Measurements from ENCODE around the gene MOB2.
"Not testable (repeated sequence)": the region's sequence is repeated elsewhere in the genome, so short reads cannot be mapped to it uniquely, and the experiment has no call there.

MOB2 gene

DNA sequence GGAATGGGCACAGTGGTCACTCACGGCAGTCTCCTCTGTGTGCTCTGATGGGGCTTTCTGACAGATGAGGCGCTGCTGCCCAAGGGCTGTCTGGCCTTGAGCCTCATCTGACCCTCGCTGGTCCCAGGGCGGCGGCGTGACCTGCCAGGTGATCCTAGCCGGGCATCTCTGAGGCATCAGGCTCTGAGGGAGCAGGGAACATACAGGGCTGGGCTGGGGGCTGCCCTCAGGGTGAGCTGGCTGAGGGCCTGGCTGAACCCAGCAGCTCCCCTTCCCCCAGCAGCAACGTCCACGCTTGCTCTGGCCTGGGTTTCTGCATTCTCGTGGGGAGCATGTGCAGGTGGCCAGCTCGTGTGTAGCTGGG lies 47.6 kb downstream of the MOB2 start:
- no peaks in the 10 kb centered on the region for H3K36me3 ChIP-seq (ENCODE audit: control insufficient read depth, low read depth, low read length)
- H3K27me3 ChIP-seq (ENCODE audit: control insufficient read depth, insufficient read depth, low read length) = no peaks in the 10 kb centered on the region
- no peak overlapping the region for H3K4me3 ChIP-seq (ENCODE audit: low read length)
- no peaks in the 10 kb centered on the region for H3K4me1 ChIP-seq (ENCODE audit: control insufficient read depth, low read depth, low read length)
- H3K9me3 ChIP-seq (ENCODE audit: control insufficient read depth, low read depth, low read length) = no peaks in the 10 kb centered on the region
- no peak overlapping the region for H3K9ac ChIP-seq (ENCODE audit: low read length)
- no peak overlapping the region for H3K27ac ChIP-seq (ENCODE audit: low read length)

DNA sequence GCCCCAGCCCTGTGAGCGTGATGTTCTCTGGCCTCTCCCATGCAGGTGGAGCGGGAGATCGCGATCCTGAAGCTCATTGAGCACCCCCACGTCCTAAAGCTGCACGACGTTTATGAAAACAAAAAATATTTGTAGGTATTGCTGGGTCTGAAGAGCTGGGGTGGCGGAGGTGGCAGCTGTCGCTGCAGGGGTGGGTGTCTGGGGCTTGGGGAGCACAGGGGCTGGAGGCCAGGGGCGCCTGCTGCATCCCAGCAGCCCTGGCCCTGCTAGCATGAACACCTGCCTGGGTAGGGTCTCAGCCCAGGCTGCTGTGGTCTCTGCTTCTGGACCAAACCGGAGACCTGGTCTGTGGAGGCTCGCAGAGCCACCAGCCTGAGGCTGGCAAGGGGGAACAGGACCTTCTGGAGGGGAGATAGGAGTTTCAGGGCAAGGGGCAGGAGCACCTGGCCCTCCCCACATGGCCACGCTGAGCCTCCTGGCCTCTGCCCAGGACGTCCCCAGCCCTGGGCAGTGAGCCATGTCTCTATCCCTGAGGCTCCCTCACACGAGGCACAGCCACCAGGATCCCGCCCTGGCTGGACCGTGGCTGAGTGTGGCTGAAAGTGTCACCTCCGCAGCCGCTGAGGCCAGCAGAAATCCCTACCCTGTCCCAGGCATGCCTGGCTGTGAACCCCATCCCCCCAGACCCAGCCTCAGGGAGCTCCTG lies 48.2 kb downstream of the MOB2 start:
- Histone ChIP-seq H3K27me3 (ENCODE audit: control insufficient read depth, insufficient read depth, low read length) (no peaks in the 10 kb centered on the region), H3K36me3 (ENCODE audit: control insufficient read depth, low read depth, low read length) (no peaks in the 10 kb centered on the region), H3K4me3 (ENCODE audit: low read length) (no peak overlapping the region), H3K9ac (ENCODE audit: low read length) (no peak overlapping the region), H3K9me3 (ENCODE audit: control insufficient read depth, low read depth, low read length) (no peaks in the 10 kb centered on the region), H3K27ac (ENCODE audit: low read length) (no peak overlapping the region), H3K4me1 (ENCODE audit: control insufficient read depth, low read depth, low read length) (no peaks in the 10 kb centered on the region)

DNA sequence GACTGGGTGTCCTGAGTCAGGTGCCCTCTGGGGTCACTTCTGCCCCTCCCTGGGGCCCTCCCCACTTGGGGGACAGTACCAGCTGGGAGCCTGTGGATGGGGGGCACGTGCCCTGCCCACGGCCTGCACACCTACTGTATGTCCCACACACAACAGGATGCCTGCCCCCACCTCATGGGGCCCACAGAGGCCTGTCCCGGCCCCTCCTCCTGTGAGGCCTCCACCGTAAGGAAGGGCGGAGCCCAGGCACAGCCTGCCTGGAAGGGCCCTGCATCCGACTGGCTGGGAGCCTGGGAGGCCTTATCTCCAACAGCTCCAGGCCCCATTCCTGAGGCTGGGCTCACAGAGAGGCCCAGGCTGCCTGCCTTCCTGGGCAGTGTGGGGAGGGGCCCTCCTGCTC lies 49.1 kb downstream of the MOB2 start:
- no peak overlapping the region for H3K9ac ChIP-seq (ENCODE audit: low read length)
- no peaks in the 10 kb centered on the region for H3K9me3 ChIP-seq (ENCODE audit: control insufficient read depth, low read depth, low read length)
- no peaks in the 10 kb centered on the region for H3K36me3 ChIP-seq (ENCODE audit: control insufficient read depth, low read depth, low read length)
- H3K27ac ChIP-seq (ENCODE audit: low read length) = no peak overlapping the region
- H3K4me1 ChIP-seq (ENCODE audit: control insufficient read depth, low read depth, low read length) = no peaks in the 10 kb centered on the region
- H3K27me3 ChIP-seq (ENCODE audit: control insufficient read depth, insufficient read depth, low read length) = no peaks in the 10 kb centered on the region
- no peak overlapping the region for H3K4me3 ChIP-seq (ENCODE audit: low read length)

DNA sequence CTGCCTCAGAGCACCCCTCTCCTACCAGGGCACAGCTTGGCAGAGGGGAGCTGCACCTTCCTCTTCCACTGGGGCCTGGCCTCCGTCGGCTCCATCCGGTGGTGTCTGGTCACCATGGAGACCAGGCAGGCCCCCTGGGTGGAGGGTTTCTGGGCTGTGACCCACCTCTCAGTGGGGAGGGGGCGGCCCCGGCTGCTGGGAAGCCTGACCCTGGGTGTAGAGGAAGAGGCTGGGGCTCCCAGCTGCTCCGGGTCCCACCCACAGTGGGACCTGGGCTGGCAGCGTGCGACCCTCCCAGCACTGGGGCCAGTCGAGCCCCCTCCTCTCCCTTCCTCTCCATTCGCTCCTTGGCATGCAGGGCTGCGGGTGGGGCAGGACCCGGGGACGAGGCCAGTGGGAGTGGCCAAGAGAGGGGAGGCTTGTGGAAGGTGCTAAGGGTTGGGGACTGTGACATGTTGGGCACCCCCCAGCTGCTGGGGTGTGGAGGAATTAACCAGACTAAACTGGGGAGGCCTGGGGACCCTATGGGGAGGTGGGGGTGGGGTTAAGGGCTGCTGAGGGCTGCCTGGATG lies 50.0 kb downstream of the MOB2 start:
- H3K27me3 ChIP-seq (ENCODE audit: control insufficient read depth, insufficient read depth, low read length) = no peaks in the 10 kb centered on the region
- no peak overlapping the region for H3K4me3 ChIP-seq (ENCODE audit: low read length)
- H3K9ac ChIP-seq (ENCODE audit: low read length) = no peak overlapping the region
- H3K9me3 ChIP-seq (ENCODE audit: control insufficient read depth, low read depth, low read length) = no peaks in the 10 kb centered on the region
- H3K4me1 ChIP-seq (ENCODE audit: control insufficient read depth, low read depth, low read length) = no peaks in the 10 kb centered on the region
- no peaks in the 10 kb centered on the region for H3K36me3 ChIP-seq (ENCODE audit: control insufficient read depth, low read depth, low read length)
- no peak overlapping the region for H3K27ac ChIP-seq (ENCODE audit: low read length)

DNA sequence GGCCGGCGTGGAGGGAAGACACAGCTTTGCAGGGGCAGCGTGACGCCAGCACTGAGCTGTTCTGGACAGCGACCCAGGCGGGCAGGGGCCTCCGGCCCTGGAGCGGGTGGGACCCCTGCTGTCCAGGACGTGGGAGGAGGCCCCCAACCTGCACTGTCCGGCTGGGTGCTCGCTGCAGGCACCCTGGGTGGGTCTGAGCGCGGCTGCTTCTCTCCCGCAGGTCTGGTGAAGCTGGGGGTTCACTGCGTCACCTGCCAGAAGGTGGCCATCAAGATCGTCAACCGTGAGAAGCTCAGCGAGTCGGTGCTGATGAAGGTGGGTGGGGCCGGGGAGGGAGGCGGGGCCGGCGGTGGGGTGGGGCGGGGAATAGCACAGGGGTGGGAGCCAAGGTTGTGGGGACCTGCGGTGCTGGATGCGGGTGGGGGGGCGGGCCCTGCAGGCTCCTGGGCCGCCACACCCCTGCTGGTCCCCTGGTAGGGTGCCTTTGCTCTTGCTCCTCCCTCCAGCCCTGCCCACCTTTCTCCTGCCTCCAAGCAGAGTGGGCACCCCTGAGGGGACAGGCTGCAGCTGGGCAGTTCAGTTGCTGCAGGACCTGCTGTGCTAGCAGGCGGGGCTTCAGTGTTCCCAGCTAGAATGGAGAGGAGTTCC lies 50.6 kb downstream of the MOB2 start:
- Histone ChIP-seq H3K27ac (ENCODE audit: low read length) (no peak overlapping the region), H3K4me3 (ENCODE audit: low read length) (peak overlapping the region; percentile 27), H3K27me3 (ENCODE audit: control insufficient read depth, insufficient read depth, low read length) (no peaks in the 10 kb centered on the region), H3K36me3 (ENCODE audit: control insufficient read depth, low read depth, low read length) (no peaks in the 10 kb centered on the region), H3K9me3 (ENCODE audit: control insufficient read depth, low read depth, low read length) (no peaks in the 10 kb centered on the region), H3K4me1 (ENCODE audit: control insufficient read depth, low read depth, low read length) (no peaks in the 10 kb centered on the region), H3K9ac (ENCODE audit: low read length) (no peak overlapping the region)

DNA sequence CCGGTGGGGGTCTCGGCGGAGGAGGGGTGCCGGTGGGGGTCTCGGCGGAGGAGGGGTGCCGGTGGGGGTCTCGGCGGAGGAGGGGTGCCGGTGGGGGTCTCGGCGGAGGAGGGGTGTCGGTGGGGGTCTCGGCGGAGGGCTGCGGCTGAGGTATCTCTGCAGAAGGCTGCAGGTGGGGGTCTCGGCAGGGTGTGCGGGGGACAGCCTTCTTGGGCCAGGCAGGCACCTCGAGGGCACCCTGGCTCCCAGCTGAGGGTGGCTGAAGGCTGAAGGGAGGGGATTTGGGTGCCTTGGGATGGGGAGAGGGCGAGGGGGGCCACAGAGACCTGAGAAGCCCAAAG lies 51.1 kb downstream of the MOB2 start:
- H3K27ac ChIP-seq (ENCODE audit: low read length); H3K36me3 ChIP-seq (ENCODE audit: control insufficient read depth, low read depth, low read length); H3K27me3 ChIP-seq (ENCODE audit: control insufficient read depth, insufficient read depth, low read length); H3K9ac ChIP-seq (ENCODE audit: low read length); H3K4me1 ChIP-seq (ENCODE audit: control insufficient read depth, low read depth, low read length); H3K9me3 ChIP-seq (ENCODE audit: control insufficient read depth, low read depth, low read length): not testable (repeated sequence)
- H3K4me3 ChIP-seq (ENCODE audit: low read length) = peak overlapping the region; percentile 27

DNA sequence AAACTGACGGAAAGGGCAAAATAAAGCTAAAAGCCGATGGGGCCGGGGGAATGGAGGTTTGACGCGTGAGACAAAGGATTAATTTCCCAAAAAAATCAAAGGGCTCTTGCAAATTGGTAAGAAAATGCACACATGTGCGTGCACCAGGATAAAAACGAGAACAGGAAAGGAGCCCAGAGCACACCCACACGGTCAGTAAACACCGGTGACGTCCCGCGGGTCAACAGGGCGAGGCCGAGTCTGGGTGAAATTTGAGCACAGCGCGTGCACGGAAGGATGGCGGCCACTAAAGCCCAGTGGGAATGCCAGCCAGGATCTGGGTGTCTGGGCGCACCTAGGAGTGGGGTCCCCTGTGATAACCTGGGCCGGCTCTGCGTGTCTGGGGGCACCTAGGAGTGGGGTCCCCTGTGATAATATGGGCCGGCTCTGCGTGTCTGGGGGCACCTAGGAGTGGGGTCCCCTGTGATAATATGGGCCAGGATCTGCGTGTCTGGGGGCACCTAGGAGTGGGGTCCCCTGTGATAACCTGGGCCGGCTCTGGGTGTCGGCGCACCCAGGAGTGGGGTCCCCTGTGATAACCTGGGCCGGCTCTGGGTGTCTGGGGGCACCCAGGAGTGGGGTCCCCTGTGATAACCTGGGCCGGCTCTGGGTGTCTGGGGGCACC lies 52.5 kb downstream of the MOB2 start:
- Histone ChIP-seq H3K27me3 (ENCODE audit: control insufficient read depth, insufficient read depth, low read length) (no peaks in the 10 kb centered on the region), H3K36me3 (ENCODE audit: control insufficient read depth, low read depth, low read length) (no peaks in the 10 kb centered on the region), H3K9me3 (ENCODE audit: control insufficient read depth, low read depth, low read length) (no peaks in the 10 kb centered on the region), H3K4me3 (ENCODE audit: low read length) (no peak overlapping the region), H3K27ac (ENCODE audit: low read length) (no peak overlapping the region), H3K4me1 (ENCODE audit: control insufficient read depth, low read depth, low read length) (no peaks in the 10 kb centered on the region), H3K9ac (ENCODE audit: low read length) (no peak overlapping the region)

DNA sequence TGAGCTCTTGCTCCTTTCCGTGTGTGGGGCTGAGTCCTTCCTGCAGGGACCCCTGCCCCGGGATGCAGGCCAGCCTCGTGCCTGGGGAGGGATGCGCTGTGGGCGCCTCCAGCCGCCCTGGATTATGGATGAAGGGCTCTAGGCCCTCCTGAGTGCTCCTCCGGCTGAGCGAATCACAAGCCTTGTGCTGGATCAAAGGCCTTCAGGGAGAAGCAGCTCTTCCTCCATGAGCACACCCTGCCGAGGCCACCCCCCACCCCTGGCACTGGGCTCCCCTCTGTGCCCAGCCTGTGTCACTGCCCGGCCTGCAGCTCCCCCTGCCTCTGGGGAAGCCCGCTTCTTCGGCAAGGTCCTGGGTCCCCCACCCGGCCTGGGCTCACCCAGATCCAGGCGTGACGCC lies 53.0 kb downstream of the MOB2 start:
- Histone ChIP-seq H3K36me3 (ENCODE audit: control insufficient read depth, low read depth, low read length) (no peaks in the 10 kb centered on the region), H3K27ac (ENCODE audit: low read length) (no peak overlapping the region), H3K4me3 (ENCODE audit: low read length) (no peak overlapping the region), H3K27me3 (ENCODE audit: control insufficient read depth, insufficient read depth, low read length) (no peaks in the 10 kb centered on the region), H3K9ac (ENCODE audit: low read length) (no peak overlapping the region), H3K9me3 (ENCODE audit: control insufficient read depth, low read depth, low read length) (no peaks in the 10 kb centered on the region), H3K4me1 (ENCODE audit: control insufficient read depth, low read depth, low read length) (no peaks in the 10 kb centered on the region)

DNA sequence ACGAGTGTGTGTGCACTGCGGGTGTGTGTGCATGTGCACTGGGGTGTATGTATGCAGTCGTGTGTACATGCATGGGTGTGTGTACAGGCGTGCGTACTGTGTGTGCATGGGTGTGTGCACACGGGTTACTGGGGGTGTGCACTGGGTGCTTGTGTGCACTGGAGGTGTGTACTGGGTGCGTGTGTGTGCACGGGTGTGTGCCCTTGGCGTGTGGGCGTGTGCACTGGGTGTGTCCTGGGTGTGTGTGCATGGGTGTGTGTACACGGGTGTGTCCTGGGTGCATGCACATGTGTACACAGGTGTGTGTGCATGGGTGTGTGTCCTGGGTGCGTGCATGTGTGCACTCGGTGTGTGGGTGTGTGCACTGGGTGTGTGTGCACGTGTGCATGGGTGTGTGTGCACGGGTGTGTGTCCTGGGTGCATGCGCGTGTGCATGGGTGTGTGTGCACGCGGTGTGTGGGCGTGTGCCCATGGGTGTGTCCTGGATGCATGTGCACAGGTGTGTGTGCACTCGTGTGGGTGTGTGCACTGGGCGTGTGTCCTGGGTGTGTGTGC lies 57.7 kb downstream of the MOB2 start:
- H3K27me3 ChIP-seq (ENCODE audit: control insufficient read depth, insufficient read depth, low read length) = no peaks in the 10 kb centered on the region
- H3K27ac ChIP-seq (ENCODE audit: low read length) = no peak overlapping the region
- no peak overlapping the region for H3K9ac ChIP-seq (ENCODE audit: low read length)
- H3K4me3 ChIP-seq (ENCODE audit: low read length) = no peak overlapping the region
- H3K9me3 ChIP-seq (ENCODE audit: control insufficient read depth, low read depth, low read length) = no peaks in the 10 kb centered on the region
- no peaks in the 10 kb centered on the region for H3K4me1 ChIP-seq (ENCODE audit: control insufficient read depth, low read depth, low read length)
- H3K36me3 ChIP-seq (ENCODE audit: control insufficient read depth, low read depth, low read length) = no peaks in the 10 kb centered on the region

DNA sequence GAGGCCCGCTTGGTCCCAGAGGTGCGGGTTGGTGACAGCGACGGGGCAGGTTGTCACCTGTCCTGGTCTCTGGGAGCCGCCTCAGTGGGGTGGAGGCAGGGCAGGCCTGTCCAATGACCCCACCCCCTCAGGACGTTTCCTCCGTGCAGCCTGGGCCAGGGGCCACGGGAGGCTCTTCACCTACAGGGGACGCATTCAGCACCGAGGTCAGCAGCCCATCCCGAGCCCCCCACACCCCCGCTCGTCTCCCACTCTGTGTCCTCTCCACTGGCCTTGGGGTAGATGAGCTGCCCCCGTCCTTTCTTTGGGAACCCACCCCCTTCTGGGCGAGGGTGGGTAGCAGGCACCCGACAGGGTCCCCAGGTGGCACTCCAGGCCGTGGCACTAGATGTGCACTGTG lies 61.1 kb downstream of the MOB2 start:
- Histone ChIP-seq H3K9ac (ENCODE audit: low read length) (no peak overlapping the region), H3K4me1 (ENCODE audit: control insufficient read depth, low read depth, low read length) (no peaks in the 10 kb centered on the region), H3K4me3 (ENCODE audit: low read length) (no peak overlapping the region), H3K36me3 (ENCODE audit: control insufficient read depth, low read depth, low read length) (no peaks in the 10 kb centered on the region), H3K9me3 (ENCODE audit: control insufficient read depth, low read depth, low read length) (no peaks in the 10 kb centered on the region), H3K27ac (ENCODE audit: low read length) (no peak overlapping the region), H3K27me3 (ENCODE audit: control insufficient read depth, insufficient read depth, low read length) (no peaks in the 10 kb centered on the region)

DNA sequence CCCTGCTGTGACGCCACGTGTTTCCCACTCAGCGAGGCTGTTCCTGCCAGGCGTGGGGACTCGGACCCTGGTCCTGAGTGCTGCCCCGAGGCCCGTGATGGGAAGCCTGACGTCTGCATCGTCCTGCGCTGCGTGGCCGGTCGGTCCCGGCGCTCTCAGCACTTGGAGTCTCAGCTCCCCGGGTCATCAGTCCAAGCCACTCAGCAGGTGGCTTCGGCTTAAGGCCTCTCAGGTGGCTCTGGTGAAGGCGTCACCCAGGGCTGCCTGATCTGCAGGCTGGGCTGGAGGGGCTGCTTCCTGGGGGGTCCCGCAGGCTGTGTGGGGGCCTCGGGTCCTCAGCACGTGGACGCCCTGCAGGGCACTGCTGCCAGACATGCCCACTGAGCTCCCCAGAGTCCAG lies 61.6 kb downstream of the MOB2 start:
- Histone ChIP-seq H3K4me3 (ENCODE audit: low read length) (no peak overlapping the region), H3K27me3 (ENCODE audit: control insufficient read depth, insufficient read depth, low read length) (no peaks in the 10 kb centered on the region), H3K36me3 (ENCODE audit: control insufficient read depth, low read depth, low read length) (no peaks in the 10 kb centered on the region), H3K4me1 (ENCODE audit: control insufficient read depth, low read depth, low read length) (no peaks in the 10 kb centered on the region), H3K27ac (ENCODE audit: low read length) (no peak overlapping the region), H3K9me3 (ENCODE audit: control insufficient read depth, low read depth, low read length) (no peaks in the 10 kb centered on the region), H3K9ac (ENCODE audit: low read length) (no peak overlapping the region)
